ENCODE data around the gene ARHGAP45. TPM values are rescaled to one million over a fixed set of nuclear protein-coding genes. Genes with fewer than 3 reads are reported as not detected.

ARHGAP45 gene
- total and polyA plus RNA-seq, 2 of the 8 experiments (the other 6 are each of a cell fraction or from before 2014, with no cell fraction given): 31.4 to 41.8 TPM

DNA sequence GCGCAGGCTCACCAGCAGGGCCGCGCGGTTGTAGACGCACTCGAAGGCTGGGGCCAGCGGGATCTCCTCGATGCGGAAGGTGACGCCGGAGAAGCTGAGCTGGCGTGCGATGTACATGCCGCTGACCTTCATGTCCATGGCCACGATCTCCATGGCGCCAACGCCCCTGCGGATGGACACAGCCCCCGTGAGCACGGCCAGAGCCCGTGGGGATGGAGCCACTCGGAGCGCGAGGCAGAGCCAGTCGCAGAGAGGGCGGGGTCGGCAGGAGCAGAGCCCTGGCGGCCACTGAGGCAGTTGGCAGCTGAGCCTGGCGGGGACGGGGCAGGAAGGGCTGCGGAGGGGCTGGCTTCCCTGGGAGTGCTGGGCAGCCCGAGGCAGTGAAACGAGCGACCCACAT is 52.0 kb downstream of the ARHGAP45 start:
- Histone ChIP-seq H3K23me2 (ENCODE audit: low read depth, low read length) (no peaks in the 10 kb centered on the region), H4K8ac (ENCODE audit: extremely low read depth, insufficient read depth, low read length) (no peak overlapping the region), H3K14ac (ENCODE audit: insufficient read length) (no peak overlapping the region), H2BK12ac (ENCODE audit: low read depth, low read length) (no peak overlapping the region), H3K79me2 (ENCODE audit: control insufficient read depth in 1 of 2, insufficient read depth in 2 of 2, low read length in 2 of 2) (no peaks in the 10 kb centered on the region), H4K91ac (replicated peaks; ENCODE audit: insufficient read length, low read length) (no peak overlapping the region), H3K79me1 (ENCODE audit: low read depth, low read length) (no peaks in the 10 kb centered on the region), H3K56ac (replicated peaks; ENCODE audit: insufficient read length, low read depth, low read length) (no peak overlapping the region), H2BK15ac (ENCODE audit: low read length) (no peak overlapping the region), H3K9me3 (ENCODE audit: insufficient read depth in 2 of 2, low read depth in 1 of 2, low read length in 1 of 2) (no peaks in the 10 kb centered on the region), H3K4me1 (replicated peaks in 1 of 4; ENCODE audit: control insufficient read depth in 3 of 4, insufficient read depth in 4 of 4, low read length in 3 of 4) (peaks cover 0 to 4% (median 2%) of the 10 kb centered on the region in 4 experiments; a peak in 3 of 7 replicates), H3K23ac (ENCODE audit: insufficient read length) (no peak overlapping the region), H2BK5ac (ENCODE audit: low read depth, low read length) (no peak overlapping the region), H3K4me2 (ENCODE audit: insufficient read depth in 1 of 2, low read depth in 2 of 2, low read length in 2 of 2) (no peak overlapping the region), H3K27me3 (replicated peaks in 1 of 4; ENCODE audit: control insufficient read depth in 3 of 4, extremely low read depth in 1 of 4, insufficient read depth in 3 of 4, low read length in 3 of 4) (no peaks in the 10 kb centered on the region), H3K9ac (replicated peaks in 1 of 4; ENCODE audit: extremely low read depth in 1 of 4, low read depth in 3 of 4, low read length in 3 of 4) (no peak overlapping the region), H3K36me3 (ENCODE audit: control insufficient read depth in 2 of 4, insufficient read depth in 4 of 4, low read length in 3 of 4) (peaks cover 0 to 55% (median 9%) of the 10 kb centered on the region in 4 experiments; a peak in 4 of 8 replicates), H2AK5ac (ENCODE audit: low read depth, low read length) (no peak overlapping the region), H4K20me1 (replicated peaks in 1 of 2; ENCODE audit: control insufficient read depth in 1 of 2, insufficient read depth in 2 of 2, low read length in 2 of 2) (peaks cover 0 to 3% of the 10 kb centered on the region in 2 experiments), H3K4me3 (ENCODE audit: extremely low read depth in 1 of 4, insufficient read depth in 2 of 4, low read depth in 3 of 4, low read length in 4 of 4) (no peak overlapping the region), H4K5ac (ENCODE audit: insufficient read length, low read depth, low read length) (no peak overlapping the region), H3K27ac (ENCODE audit: low read depth, low read length) (no peak overlapping the region), H2BK120ac (replicated peaks; ENCODE audit: low read depth, low read length) (no peak overlapping the region), H2BK20ac (ENCODE audit: low read length) (no peak overlapping the region), H3K4ac (replicated peaks; ENCODE audit: insufficient read length, low read depth, low read length) (no peak overlapping the region), H2AFZ (ENCODE audit: low read length) (no peak overlapping the region), H3K18ac (ENCODE audit: extremely low read depth, low read length) (no peak overlapping the region)
- CTCF ChIA-PET (ENCODE audit: partially characterized antibody): interaction anchor here (1.2 kb wide), 1 partner anchor 8 kb away, joined by 4 read pairs; no protein-coding TSS in a partner anchor
- DNase-seq (ENCODE audit: low read depth in 1 of 2, low spot score in 2 of 2) (no peak), FAIRE-seq (no peak)
- TF ChIP-seq NRF1 (IDR thresholded peaks at IDR 0.05; ENCODE audit: low read depth, low read length) (no peak), HDAC6 (IDR thresholded peaks at IDR 0.05; ENCODE audit: low read depth, low read length) (no peak), POLR2A (IDR thresholded peaks at IDR 0.05; ENCODE audit: control extremely low read depth in 1 of 2, low read depth in 2 of 2, low read length in 2 of 2) (no peak), EZH2 (IDR thresholded peaks at IDR 0.05; ENCODE audit: low read depth, low read length, severe bottlenecking) (no peak), FOSL1 (IDR thresholded peaks at IDR 0.05; ENCODE audit: insufficient read depth, low read depth, low read length) (no peak), SAP30 (IDR thresholded peaks at IDR 0.05; ENCODE audit: insufficient read depth, insufficient replicate concordance, low read length) (no peak)
- TF ChIP-seq, protein P1, sequence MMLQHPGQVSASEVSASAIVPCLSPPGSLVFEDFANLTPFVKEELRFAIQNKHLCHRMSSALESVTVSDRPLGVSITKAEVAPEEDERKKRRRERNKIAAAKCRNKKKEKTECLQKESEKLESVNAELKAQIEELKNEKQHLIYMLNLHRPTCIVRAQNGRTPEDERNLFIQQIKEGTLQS (IDR thresholded peaks at IDR 0.05; ENCODE audit: insufficient read depth, low read depth, low read length): no peak
- POLR2A ChIA-PET (ENCODE audit: partially characterized antibody): interaction anchor here (1.0 to 1.3 kb wide), 3 partner anchors 11 to 153 kb away, joined by 3 read pairs; no protein-coding TSS in a partner anchor
- 94% methylated on average over 26 of the region's 34 CpGs; no CpG with 5 or more reads in 1 of the 2 experiments for WGBS, 2 experiments (ENCODE audit: extremely low coverage in 1 of 2, insufficient coverage in 1 of 2, insufficient read length in 1 of 2, insufficient replicate concordance in 2 of 2, low coverage in 1 of 2, low lambda C conversion rate in 2 of 2, missing lambda C conversion rate in 1 of 2)
